ENCODE measurements around the gene SNRNP25.

DNA sequence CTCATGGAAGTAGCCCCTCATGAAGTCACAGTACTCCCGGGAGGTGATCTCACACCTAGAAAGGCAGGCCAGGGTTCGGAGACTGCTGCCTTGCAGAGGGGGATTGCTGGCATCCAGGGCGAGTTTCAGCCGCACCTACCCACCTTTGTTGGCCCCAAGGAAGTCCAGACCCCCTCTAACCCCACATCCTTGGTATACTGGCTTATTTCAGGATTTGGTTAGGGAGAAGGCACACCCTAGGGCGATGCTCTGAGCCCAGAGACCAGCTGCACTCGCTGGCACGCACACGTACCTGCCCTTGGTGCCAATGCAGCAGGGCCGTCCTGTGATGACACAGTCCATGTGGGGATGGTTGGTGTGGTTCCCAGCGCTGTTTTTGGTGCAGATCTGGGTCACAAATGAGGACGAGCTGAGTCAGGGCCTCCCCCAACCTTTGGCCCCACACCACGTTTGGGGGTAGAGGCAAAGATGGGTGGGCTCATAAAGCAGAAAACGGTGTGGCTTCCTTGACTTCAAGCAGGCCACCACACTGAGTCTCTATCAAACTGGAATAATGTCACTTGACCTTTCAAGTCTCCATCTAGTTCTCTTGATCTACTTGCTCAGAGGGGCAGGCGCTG, 5.9 kb downstream of the SNRNP25 start:
- TF ChIP-seq, protein P1, sequence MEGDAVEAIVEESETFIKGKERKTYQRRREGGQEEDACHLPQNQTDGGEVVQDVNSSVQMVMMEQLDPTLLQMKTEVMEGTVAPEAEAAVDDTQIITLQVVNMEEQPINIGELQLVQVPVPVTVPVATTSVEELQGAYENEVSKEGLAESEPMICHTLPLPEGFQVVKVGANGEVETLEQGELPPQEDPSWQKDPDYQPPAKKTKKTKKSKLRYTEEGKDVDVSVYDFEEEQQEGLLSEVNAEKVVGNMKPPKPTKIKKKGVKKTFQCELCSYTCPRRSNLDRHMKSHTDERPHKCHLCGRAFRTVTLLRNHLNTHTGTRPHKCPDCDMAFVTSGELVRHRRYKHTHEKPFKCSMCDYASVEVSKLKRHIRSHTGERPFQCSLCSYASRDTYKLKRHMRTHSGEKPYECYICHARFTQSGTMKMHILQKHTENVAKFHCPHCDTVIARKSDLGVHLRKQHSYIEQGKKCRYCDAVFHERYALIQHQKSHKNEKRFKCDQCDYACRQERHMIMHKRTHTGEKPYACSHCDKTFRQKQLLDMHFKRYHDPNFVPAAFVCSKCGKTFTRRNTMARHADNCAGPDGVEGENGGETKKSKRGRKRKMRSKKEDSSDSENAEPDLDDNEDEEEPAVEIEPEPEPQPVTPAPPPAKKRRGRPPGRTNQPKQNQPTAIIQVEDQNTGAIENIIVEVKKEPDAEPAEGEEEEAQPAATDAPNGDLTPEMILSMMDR (IDR thresholded peaks at IDR 0.05) = no peak
- no peak for TF ChIP-seq POLR2A (IDR thresholded peaks at IDR 0.05)
